Fibroblast of skin of back (primary cell): ENCODE measurements around the gene DGKI.

ENCODE experiments used
- DNase-seq: peaks from one replicate; pipeline ENCODE4 v3.0.0-alpha.2; 2013

The DGKI gene

GRCh38 chr7:137403353-137403695 lies 443.4 kb downstream of the DGKI start:
- DNase-seq: no peak

DNA sequence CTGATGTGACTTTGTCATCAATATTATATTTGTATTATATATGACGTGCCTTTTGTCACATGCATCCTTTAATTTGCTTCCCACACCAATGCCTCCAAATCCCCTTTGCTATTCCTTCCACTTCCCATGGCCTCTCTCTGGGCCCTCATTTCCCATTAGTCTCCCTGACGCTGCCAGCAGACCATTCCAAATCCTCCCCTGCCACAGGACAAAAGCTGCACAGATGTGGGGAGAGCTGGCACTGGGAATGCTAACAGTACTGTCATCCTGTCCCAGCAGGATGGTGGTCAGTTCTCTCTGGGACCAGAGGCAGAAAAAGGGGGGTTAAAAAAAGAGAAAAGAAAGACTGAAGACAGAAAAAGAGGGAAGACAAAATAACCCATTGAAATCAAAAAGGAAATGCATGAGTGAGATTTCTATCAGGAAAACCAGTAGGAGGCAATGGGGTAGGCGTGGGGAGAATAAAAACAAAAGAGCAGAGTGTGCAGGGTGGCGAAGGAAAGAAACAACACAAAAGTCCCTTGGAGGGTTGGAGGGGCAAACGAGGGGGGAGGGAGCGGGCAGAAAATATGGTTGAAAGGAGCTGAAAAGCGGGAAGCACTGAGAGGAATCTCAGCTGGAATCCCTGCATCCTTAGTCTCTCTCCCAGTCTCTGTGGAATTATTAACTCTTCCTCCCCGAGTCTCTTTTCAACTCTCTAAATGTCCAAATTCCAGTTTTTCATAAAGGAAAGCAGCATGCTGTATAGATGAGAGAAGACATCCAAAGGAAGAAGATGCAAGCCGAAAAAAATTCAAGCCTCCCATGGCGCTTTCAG lies 444.0 kb downstream of the DGKI start:
- DNase-seq: peak; percentile 30

GRCh38 chr7:137399827-137400823 lies 446.6 kb downstream of the DGKI start:
- peak; percentile 70 for DNase-seq

DNA sequence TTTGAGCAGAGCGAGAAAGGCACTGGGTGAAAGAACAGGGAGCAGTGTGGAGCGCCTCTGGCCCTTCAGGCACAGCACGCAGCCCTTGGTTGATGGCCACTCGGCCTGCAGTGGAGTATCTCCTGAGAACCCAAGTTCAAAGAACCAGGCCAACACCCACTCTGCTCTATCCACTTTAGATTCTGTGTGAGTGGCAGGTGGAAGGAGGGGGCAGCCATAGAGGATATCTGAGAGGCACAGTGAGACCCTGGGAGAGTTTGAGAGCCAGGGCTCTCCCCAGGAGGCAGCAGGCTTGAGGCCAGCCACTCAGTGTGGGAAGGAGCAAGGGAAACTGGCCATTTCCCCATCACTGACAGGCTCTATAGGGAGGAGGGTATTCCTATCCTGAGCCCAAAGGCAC lies 450.7 kb downstream of the DGKI start:
- DNase-seq: no peak

DNA sequence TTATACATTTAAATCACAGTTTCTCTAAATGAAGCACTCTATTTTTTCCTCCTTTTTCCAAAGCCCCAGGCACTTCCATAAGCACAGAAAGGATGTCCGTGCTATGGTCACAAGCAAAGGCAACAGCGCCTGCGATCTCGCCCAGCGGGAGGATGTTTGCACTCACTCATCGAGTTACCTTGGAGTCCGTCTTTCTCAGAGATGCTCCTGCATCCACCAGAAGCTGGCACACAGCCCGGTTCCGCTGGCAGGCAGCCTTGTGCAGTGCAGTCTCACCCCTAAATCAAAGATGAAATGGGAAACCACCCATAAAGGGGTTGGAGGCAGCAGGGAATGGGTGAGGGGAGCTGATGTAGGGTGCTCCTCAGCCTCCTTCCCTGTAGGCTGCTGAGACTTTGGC lies 451.4 kb downstream of the DGKI start:
- no peak for DNase-seq

GRCh38 chr7:137393570-137393969 lies 453.2 kb downstream of the DGKI start:
- DNase-seq: no peak

DNA sequence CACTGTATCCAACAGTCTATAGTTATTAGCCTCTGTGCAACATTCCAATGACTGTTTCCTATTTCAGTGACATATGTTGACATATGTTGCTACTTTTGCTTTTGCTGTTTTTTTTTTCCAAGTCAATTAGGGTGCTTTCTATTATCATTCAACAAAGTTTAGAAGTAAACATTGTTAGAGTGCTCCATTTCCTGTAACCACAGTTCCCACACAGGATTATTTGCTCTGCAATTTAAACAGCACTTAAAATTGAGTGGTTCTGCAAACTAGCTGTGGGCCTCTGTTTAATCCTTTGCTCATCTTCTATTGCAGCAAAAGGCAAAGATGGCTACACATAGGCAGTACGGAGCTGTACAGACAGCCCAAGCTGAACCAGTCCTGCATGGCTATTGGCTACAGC lies 456.7 kb downstream of the DGKI start:
- no peak for DNase-seq

DNA sequence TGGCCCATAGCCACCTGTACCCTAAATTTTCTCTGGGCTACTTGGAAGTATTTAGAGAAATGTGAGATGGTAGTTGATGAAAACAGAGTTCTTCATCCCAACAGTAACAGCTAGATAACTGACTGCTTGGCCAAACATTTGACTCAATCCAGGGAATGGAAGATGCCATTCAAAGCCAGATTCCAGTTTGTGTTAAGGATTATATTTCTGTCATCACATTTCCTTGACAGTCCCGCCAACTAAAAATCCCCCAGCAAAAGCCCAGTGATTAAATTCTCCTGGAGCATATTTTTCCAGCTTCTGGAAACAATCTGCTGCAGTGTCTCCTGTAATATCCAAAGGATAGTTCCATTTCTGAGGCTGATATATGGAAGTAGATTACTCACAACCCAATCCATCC lies 457.9 kb downstream of the DGKI start:
- no peak for DNase-seq

DNA sequence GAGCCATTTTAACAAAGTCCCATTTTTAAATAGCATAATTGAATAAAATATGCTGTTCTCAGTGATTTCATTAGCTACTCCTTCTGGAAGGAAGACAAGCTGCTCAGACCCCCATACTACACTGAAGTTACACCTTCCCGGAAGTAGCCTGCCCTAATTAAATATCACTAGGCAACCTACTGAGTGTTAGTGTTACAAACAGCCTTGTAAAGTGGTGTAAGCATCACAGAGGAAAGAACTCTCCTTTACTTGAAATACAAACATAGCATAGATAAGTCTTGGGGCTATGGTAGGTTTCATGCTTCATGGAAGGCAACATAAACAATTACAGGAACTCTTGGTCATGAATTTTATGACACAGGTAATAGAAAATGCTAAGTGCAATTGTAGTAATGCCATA lies 459.8 kb downstream of the DGKI start:
- no peak for DNase-seq

- no peak for DNase-seq
Measured at GRCh38 chr7:137381045-137381444, 465.7 kb downstream of the DGKI start.

GRCh38 chr7:137373507-137373906 lies 473.3 kb downstream of the DGKI start:
- DNase-seq: no peak

- DNase-seq: no peak
Measured at GRCh38 chr7:137371616-137372015, 475.2 kb downstream of the DGKI start.

- DNase-seq: no peak
Measured at GRCh38 chr7:137366995-137367394, 479.8 kb downstream of the DGKI start.

DNA sequence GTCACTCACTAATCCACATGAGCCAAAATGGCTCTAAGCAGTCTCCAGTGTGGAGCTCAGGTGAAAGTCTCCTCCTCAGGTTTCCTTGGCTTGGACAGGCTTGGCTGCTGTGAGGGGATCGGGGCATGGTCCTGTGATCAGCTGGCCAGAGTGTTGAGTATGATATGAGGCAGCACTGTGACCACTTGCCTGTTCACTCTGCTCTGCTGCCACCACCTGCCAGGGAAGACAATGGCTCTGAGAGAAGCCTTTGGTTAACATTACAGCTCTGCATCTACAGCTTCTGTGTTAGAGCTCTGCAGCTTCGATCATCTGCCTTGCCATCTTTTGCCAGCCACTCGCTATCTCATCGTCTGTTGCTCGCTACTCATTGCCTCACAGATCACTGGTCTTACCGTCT lies 483.1 kb downstream of the DGKI start:
- no peak for DNase-seq

DNA sequence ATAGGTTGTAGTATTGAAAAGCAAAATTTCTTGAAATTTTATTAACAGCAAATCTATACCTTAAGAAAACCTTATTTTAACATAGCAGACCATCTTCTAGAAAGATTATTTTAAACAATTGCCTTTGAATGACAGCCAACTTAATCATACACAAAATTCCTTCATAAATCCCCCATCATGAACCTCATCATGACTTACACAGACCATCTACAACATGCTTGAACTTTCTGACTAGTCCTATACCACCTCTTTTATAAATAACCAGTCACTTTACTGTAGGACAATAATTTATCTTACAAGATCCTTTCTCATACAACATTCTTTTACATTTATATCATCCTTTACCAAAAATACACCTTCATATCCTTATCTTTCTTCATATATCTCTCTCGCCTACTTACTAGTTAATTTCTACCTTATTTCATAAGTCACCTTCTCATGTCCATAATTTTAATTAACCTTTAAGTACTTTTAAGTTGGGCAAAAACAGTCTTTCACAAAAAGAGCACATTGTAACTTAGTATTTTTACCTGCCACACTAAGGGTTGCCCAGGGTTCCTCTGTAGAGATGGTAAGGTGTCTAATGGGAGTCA lies 486.6 kb downstream of the DGKI start:
- no peak for DNase-seq

DNA sequence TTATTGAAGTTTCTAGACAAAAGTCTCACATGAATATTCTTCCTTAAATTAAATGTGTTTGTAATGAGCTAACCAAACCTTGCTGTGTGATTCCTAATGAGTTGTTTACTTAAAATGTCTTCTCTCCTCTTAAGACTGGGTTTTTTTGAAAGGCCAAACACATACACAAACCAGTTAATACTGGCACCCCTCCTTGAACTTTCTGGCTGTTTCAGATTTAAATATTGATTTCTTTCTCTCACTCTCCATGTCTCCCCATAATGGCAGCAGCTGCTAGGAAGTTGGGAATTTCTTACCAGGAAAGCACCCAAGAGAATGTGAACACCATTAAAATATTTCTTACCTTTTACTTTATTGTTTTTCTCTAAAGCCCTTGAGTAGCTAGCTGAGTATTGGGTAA lies 491.8 kb downstream of the DGKI start:
- no peak for DNase-seq

DNA sequence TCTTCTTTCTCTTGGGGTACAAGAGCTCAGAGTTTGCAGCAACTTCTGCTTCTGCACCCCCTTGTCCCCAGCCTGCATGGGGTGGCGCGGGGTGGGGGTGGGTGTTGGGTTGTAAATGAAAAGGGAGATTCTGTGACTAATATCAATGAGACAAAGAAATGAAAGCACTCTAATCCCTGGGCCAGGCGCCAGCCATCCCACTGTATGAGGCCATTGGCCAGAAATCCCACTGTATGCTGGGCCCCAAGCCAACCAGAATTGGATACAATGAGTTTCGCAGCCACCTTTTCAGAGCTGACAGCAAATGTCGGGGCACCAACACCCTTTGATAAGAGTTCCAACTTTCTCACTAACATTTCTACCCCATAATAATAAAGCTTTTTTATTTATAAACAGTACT lies 492.4 kb downstream of the DGKI start:
- peak; percentile 20 for DNase-seq

DNA sequence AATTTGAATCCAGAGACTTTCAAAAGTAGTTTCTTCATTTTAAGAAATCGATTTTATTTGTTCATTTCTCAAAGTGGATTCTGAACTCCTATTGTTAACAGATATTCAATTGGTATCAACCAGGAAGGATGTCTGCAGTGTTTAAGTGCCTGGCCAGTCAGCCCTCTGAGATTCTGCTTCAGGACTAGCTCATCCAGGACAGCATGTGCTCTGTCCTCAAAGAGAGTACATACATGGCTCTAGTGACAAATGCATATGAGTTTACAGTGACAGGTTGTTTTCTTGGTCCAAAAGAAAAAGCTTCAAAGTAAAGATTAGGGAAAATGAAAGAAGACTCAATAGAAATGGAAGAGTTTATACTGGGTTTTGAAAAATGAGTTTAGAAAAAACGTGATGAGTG lies 494.8 kb downstream of the DGKI start:
- no peak for DNase-seq

DNA sequence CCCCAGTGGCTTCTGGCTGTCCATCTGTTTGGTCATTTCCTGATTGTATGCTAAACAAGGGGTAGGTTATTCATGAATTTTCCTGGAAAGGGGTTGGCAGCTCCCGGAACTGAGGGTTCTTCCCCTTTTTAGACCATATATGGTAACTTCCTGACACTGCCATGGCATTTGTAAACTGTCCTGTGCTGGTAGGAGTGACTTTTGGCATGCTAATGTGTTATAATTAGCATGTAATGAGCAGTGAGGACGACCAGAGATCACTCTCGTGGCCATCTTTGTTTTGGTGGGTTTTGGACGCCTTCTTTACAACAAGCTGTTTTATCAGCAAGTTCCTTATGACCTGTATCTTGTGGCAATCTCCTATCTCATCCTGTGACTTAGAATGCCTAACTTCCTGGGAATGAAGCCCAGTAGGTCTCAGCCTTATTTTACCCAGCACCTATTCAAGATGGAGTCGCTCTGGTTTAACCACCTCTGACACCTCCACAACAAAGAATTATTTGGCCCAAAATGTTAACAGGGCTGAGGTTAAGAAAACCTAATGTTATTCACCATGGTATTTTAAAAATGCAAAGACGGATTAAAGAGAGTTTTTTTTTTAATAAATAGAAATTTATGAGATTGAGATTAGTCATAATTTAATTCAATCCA lies 500.9 kb downstream of the DGKI start:
- no peak for DNase-seq

GRCh38 chr7:137343281-137343841 lies 503.4 kb downstream of the DGKI start, which contains the start of gene PTN:
TSS of gene PTN (minus strand) at chr7:137343733. CDS start at chr7:137254973, 88,760 bp downstream.
- peak; percentile 79 for DNase-seq

DNA sequence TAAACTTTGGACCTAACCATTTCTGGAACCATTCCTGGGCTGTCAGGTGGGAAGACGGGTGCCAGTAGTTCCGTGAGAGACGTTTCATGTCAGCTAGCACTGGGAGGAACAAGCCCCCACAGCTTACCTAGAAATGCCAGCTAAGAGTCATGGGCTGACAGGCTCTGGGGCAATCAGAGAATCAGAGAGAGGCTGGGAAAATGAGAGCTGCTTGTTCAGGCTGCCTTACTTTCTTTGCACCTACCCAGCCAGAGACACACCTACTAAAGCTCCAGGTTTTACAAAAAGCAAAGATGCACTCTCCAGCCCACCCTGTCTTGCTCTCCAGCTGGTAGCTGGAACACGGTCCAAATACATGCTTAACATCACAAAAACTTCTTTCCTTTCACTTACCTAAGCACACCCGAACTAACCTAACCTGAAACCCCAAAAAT lies 503.9 kb downstream of the DGKI start:
- no peak for DNase-seq

- peak; percentile 18 for DNase-seq
Measured at GRCh38 chr7:137342265-137342664, 504.5 kb downstream of the DGKI start.
